Gastroesophageal sphincter (tissue), 3 donors: ENCODE data around the gene SHLD1.

Experiments
- CTCF ChIP-seq, 4 experiments: fragments of 200-600 bp in 2 of 4; fragments of 450-650 bp in 2 of 4; sonication (generic) in 1 of 4; IDR thresholded peaks; one replicate each; pipeline ENCODE4 v1.5.1; 2017 to 2019; ENCODE audit warnings: antibody characterized with exemption in 4 of 4, mild to moderate bottlenecking in 2 of 4, moderate library complexity in 2 of 4
- EP300 ChIP-seq: sonication (generic); formaldehyde crosslinking; IDR thresholded peaks from one replicate; pipeline ENCODE4 v1.6.1; 2017; ENCODE audit warnings: antibody characterized with exemption, mild to moderate bottlenecking
- POLR2A ChIP-seq, 2 donors: fragments of 450-650 bp; IDR thresholded peaks; one replicate each; pipeline ENCODE4 v1.6.1; 2017; ENCODE audit warnings: antibody characterized with exemption in 2 of 2, mild to moderate bottlenecking in 2 of 2, moderate library complexity in 1 of 2
- POLR2AphosphoS5 ChIP-seq: sonication (generic); formaldehyde crosslinking; IDR thresholded peaks from one replicate; pipeline ENCODE4 v1.6.1; 2017; ENCODE audit warnings: antibody characterized with exemption

GRCh38 chr20:5797843-5798462 is 47.8 kb downstream of the SHLD1 start:
- no peak for TF ChIP-seq CTCF (IDR thresholded peaks at IDR 0.05)
- no peak for TF ChIP-seq POLR2A (IDR thresholded peaks at IDR 0.05)
- no peak for TF ChIP-seq POLR2AphosphoS5
- no peak for TF ChIP-seq EP300
